Ammon's horn (tissue), 1 donor: ENCODE results near the gene GSTA5.
"Not testable (repeated sequence)": the region's sequence is repeated elsewhere in the genome, so short reads cannot be mapped to it uniquely, and the experiment has no call there.

Experiments used
- DNase-seq: peaks from one replicate; pipeline ENCODE4 v3.0.0-alpha.2; 2016; ENCODE audit warnings: low spot score

GSTA5 gene

DNA sequence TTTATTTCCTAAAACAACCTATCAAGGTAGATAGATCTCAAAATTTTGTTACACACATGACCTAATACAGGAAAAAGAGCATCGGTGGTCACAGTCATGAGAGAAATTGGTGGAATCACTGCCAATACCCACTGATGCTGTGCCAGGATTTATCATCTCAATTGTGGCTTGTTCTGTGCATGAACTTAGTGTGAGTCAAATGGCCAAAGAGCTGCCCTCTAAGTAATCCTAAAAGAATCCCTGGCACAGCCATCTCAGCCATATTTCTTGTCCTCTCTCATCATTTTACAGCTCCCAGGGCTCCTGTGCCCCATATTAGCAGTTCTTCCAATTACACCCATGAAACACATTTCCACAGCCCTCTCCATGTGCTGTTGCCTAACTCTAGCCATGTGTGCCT, 6.1 kb downstream of the GSTA5 start:
- DNase-seq, result no peak

GRCh38 chr6:52830869-52831268, 9.7 kb downstream of the GSTA5 start:
- DNase-seq, result not testable (repeated sequence)

DNA sequence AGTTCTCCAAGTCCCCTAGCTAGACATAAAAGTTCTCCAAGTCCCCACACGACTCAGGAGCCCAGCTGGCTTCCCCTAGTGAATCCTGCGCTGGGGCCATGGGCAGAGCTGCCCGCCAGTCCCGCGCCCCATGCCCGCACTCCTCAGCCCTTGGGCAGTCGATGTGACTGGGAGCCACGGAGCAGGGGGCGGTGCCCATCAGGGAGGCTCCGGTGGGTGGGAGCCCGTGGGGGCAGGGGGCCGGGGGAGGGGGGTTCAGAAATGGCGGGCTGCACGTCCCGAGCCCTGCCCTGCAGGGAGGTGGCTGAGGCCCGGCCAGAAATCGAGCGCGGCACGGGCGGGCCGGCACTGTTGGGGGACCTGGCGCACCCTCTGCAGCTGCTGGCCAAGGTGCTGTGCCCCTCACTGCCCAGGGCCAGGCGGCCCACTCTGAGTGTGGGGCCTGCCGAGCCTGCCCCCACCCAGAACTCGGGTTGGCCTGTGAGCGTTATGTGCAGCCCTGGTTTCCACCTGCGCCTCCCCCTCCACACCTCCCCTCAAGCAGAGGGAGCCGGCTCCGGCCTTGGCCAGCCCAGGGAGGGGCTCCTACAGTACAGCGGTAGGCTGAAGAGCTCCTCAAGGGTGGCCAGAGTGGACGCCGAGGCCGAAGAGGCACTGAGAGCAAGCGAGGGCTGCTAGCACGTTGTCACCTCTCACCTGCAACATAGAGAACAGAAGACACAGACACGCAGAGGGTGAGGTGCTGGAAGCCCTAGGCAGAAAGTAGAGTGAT, 11.4 kb downstream of the GSTA5 start:
- DNase-seq, result no peak

- DNase-seq, result not testable (repeated sequence)
Measured at GRCh38 chr6:52828621-52829020, 12.0 kb downstream of the GSTA5 start.

- DNase-seq, result not testable (repeated sequence)
Measured at GRCh38 chr6:52827073-52827783, 13.4 kb downstream of the GSTA5 start.

DNA sequence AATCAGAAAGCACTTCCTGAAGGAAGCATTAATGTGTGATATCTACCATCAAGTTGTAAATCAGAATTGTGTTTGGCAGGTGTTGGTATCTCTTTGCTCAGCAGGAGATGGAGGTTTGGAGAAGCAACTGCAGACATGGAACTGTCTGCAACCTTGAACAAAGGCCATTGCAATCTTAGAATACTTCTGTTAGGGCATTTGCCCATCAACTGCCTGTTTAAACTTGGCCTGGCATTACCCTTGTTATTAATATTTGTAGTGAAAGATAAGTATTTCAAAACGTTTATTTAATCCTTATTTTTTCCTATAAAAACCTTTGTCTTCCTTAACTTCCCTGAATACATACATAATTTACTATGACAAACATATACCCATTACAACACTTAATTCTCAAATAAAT, 14.1 kb downstream of the GSTA5 start:
- DNase-seq, result no peak

DNA sequence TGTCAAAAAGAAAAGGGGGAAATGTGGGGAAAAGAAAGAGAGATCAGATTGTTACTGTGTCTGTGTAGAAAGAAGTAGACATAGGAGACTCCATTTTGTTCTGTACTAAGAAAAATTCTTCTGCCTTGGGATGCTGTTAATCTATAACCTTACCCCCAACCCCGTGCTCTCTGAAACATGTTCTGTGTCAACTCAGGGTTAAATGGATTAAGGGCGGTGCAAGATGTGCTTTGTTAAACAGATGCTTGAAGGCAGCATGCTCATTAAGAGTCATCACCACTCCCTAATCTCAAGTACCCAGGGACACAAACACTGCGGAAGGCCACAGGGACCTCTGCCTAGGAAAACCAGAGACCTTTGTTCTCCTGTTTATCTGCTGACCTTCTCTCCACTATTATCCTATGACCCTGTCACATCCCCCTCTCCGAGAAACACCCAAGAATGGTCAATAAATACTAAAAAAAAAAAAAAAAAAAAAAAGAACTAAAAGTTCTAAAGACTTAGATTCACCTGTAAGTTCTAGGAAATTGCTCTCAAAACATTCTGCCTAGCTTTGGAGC, 14.6 kb downstream of the GSTA5 start:
- DNase-seq, result not testable (repeated sequence)

DNA sequence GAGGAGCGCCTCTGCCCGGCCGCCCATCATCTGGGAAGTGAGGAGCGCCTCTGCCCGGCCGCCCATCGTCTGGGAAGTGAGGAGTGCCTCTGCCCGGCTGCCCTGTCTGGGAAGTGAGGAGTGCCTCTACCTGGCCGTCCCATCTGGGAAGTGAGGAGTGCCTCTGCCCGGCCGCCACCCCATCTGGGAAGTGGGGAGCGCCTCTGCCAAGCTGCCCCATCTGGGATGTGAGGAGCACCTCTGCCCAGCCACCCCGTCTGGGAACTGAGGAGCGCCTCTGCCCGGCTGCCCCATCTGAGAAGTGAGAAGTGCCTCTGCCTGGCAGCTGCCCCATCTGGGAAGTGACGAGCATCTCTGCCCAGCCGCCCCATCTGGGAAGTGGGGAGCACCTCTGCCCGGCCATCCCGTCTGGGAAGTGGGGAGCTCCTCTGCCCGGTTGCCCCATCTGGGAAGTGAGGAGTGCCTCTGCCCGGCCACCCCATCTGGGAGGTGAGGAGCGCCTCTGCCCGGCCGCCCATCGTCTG, 15.3 kb downstream of the GSTA5 start:
- DNase-seq, result not testable (repeated sequence)

DNA sequence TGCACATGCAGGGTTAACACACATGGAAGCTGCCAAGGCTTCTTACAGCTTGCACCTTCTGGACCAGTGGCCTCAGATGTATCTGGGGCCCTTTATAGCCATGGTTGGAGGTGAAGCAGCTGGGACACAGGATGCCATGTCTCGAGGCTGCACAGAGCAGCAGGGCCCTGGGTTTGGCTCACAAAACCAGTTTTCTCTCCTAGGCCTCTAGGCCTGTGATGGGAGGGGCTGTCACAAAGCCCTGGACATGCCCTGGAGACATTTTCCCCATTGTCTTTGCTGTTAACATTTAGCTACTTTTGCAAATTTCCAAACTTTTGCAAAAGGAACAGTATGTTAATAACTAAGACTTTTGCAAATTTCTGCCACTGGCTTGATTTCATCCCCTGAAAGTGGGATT, 18.8 kb downstream of the GSTA5 start:
- DNase-seq, result no peak

DNA sequence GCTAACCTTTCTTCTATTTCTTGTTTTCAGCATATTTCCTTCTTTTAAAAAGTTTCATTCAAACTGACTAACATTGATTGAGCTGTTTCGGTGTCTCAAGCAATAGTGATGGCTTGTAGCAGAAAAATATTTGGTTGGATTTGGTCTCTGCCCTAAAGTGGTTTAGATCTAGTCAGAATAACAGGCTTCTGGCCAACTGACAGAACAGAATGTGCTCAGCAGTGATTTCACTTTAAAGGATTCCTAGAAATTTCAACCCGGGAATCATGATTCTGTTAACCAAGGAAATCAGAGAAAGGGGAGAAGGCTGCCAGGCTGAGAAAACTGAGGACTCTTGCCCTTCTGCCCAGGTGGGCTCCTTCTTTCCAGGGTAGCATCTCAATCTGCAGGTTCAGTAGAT, 20.4 kb downstream of the GSTA5 start:
- no peak for DNase-seq

- peak; percentile 5 for DNase-seq
Measured at GRCh38 chr6:52815167-52816092, 25.2 kb downstream of the GSTA5 start.

GRCh38 chr6:52814545-52814944, 26.1 kb downstream of the GSTA5 start:
- not testable (repeated sequence) for DNase-seq

DNA sequence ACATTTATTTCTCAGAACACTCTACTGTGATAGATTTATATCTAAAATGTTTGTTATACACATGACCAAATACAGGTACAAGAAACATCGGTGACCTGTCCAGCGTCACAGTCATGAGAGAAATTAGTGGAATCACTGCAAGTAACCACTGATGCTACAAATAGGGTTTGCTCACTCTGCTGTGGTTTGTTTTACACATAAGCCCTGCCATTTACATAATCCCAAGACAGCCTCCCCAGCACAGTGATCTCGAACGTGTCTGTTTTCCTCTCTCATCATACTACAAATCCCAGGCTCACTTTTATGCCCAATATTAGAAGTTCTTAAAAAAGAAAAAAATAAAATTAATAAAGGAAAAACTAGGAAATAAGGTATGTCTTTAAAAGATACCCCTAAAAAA, 30.8 kb downstream of the GSTA5 start:
- DNase-seq, result not testable (repeated sequence)

DNA sequence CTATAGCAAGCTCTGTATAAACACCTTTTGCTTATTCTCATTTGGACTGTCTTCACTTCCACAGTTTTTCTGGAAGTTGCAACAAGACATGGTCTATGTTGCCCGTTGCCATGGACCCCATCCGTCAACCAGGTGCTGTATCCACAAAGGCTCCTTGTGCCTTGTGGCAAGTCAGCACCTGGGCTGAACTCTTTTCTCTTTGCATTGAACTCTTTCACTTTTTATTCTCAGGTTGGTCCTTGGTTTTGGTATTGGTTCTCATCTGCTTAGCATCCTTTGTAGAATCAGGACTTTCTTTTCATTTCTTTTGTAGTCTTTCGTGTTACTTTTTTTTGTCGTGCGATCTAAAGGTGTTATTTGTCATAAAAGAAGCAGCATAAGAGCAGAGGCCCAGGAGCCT, 32.0 kb downstream of the GSTA5 start:
- no peak for DNase-seq

GRCh38 chr6:52803668-52804255, 36.9 kb downstream of the GSTA5 start, which contains the start of gene GSTA1:
GSTA1 (minus strand) TSS chr6:52803816; CDS start chr6:52799267, 4,549 bp downstream.
- not testable (repeated sequence) for DNase-seq

GRCh38 chr6:52802806-52803205, 37.8 kb downstream of the GSTA5 start:
- no peak for DNase-seq

DNA sequence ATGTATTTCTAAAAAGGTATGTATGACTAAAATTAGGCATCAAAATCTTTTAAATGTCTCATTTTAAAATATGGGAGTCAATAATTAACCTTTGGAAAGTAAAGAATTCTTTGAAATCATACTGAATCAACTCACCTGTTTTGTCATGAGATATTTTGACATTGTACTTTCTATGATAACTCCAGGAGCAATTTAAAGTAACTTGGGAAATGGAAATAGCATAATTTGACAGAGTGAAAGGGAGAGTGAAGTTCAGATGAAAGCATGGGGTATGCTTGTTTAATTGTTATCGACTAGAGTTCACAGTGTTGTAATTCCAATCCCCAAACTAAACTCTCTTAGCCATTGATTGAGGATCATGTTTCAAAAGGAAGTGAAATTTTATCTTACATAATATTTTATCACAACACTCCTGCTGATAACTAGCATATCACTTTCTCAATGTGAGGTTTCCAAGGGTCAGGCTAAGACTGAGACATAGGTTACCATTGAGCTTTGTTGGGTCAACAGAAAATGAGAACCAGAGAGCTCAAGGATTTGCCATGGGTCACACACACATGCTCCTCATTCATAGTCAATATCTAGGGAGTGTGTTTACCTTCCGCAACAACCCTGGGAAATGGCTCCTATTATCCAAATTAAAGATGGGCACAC, 39.3 kb downstream of the GSTA5 start:
- DNase-seq, result no peak

- DNase-seq, result not testable (repeated sequence)
Measured at GRCh38 chr6:52799272-52799671, 41.3 kb downstream of the GSTA5 start.

GRCh38 chr6:52794366-52794765, 46.2 kb downstream of the GSTA5 start:
- DNase-seq, result not testable (repeated sequence)

GRCh38 chr6:52790861-52791260, 49.8 kb downstream of the GSTA5 start:
- DNase-seq, result no peak

DNA sequence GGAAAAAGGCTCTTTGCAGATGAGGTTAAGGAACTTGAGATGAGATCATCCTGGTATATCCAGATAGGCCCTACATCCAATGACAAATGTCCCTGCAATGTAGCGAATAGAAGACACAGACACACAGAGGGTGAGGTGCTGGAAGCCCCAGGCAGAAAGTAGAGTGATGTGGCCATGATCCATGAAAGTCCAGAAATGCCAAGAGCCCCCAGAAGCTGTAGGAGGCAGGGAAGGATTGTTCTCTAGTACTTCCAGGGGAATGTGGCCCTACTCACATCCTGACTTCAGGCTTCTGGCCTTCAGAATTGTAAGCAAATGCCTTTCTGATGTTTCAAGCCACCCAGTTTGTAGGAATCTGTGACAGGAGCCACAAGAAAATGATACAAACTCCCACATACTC, 51.0 kb downstream of the GSTA5 start:
- not testable (repeated sequence) for DNase-seq
